Measurements from ENCODE around the gene EXOC6B. TPM values are rescaled to one million over a fixed set of nuclear protein-coding genes. Genes with fewer than 3 reads are reported as not detected.

EXOC6B gene
- total and polyA plus RNA-seq, 3 donors from 2014 or later, result 27.7 to 45.2 (median 31.7) TPM

GRCh38 chr2:72533765-72534164 is 292.1 kb downstream of the EXOC6B start:
- Histone ChIP-seq H3K9me3 (no peaks in the 10 kb centered on the region), H3K4me3 (no peak overlapping the region), H3K4me1 (no peaks in the 10 kb centered on the region), H3K27ac (no peak overlapping the region), H3K36me3 (ENCODE audit: low read depth, missing control alignments) (no peaks in the 10 kb centered on the region), H3K27me3 (no peaks in the 10 kb centered on the region)
- intact Hi-C loops (cut with DNase I; ENCODE audit: low total_unique reads), result no loop called here
- 87 to 94% methylated on average over 1 of the region's 1 CpG for WGBS, 2 donors
- no peak for DNase-seq
- TF ChIP-seq POLR2A (IDR thresholded peaks at IDR 0.05) (no peak), CTCF (IDR thresholded peaks at IDR 0.05) (no peak)

- no peaks in the 10 kb centered on the region for H3K27me3 ChIP-seq
- intact Hi-C loops (cut with DNase I; ENCODE audit: low total_unique reads), result no loop called here
- H3K4me3 ChIP-seq, result no peak overlapping the region
- no peak overlapping the region for H3K27ac ChIP-seq
- no peaks in the 10 kb centered on the region for H3K9me3 ChIP-seq
- H3K4me1 ChIP-seq, result no peaks in the 10 kb centered on the region
- no peak for DNase-seq
- H3K36me3 ChIP-seq (ENCODE audit: low read depth, missing control alignments), result no peaks in the 10 kb centered on the region
- no peak for TF ChIP-seq CTCF (IDR thresholded peaks at IDR 0.05)
- TF ChIP-seq POLR2A (IDR thresholded peaks at IDR 0.05), result no peak
- 79 to 86% methylated on average over 1 of the region's 1 CpG for WGBS, 2 donors
These were observed 298.4 kb downstream of the EXOC6B start for GRCh38 chr2:72527424-72527823.

- intact Hi-C loops (cut with DNase I; ENCODE audit: low total_unique reads), result no loop called here
- H3K27me3 ChIP-seq, result no peaks in the 10 kb centered on the region
- DNase-seq, result no peak
- no peaks in the 10 kb centered on the region for H3K36me3 ChIP-seq (ENCODE audit: low read depth, missing control alignments)
- TF ChIP-seq CTCF (IDR thresholded peaks at IDR 0.05) (no peak), POLR2A (IDR thresholded peaks at IDR 0.05) (no peak)
- no peak overlapping the region for H3K27ac ChIP-seq
- no peaks in the 10 kb centered on the region for H3K9me3 ChIP-seq
- 91 to 95% methylated on average over 1 of the region's 1 CpG for WGBS, 2 donors
- H3K4me1 ChIP-seq, result no peaks in the 10 kb centered on the region
- no peak overlapping the region for H3K4me3 ChIP-seq
These were observed 299.2 kb downstream of the EXOC6B start for GRCh38 chr2:72526623-72527022.

- Histone ChIP-seq H3K27ac (no peak overlapping the region), H3K9me3 (no peaks in the 10 kb centered on the region), H3K36me3 (ENCODE audit: low read depth, missing control alignments) (no peaks in the 10 kb centered on the region), H3K27me3 (no peaks in the 10 kb centered on the region), H3K4me3 (no peak overlapping the region), H3K4me1 (no peaks in the 10 kb centered on the region)
- TF ChIP-seq POLR2A (IDR thresholded peaks at IDR 0.05) (no peak), CTCF (IDR thresholded peaks at IDR 0.05) (no peak)
- intact Hi-C loops (cut with DNase I; ENCODE audit: low total_unique reads), result no loop called here
- DNase-seq, result no peak
- WGBS, 2 donors, result 79 to 83% methylated on average over 2 of the region's 2 CpGs
These were observed 301.8 kb downstream of the EXOC6B start for GRCh38 chr2:72524071-72524470.

GRCh38 chr2:72515696-72516095 is 310.1 kb downstream of the EXOC6B start:
- H3K4me3 ChIP-seq, result no peak overlapping the region
- no peak overlapping the region for H3K27ac ChIP-seq
- 84 to 85% methylated on average over 3 of the region's 3 CpGs for WGBS, 2 donors
- no peaks in the 10 kb centered on the region for H3K4me1 ChIP-seq
- intact Hi-C loops (cut with DNase I; ENCODE audit: low total_unique reads), result no loop called here
- H3K36me3 ChIP-seq (ENCODE audit: low read depth, missing control alignments), result no peaks in the 10 kb centered on the region
- no peak for TF ChIP-seq POLR2A (IDR thresholded peaks at IDR 0.05)
- DNase-seq, result no peak
- no peaks in the 10 kb centered on the region for H3K27me3 ChIP-seq
- no peaks in the 10 kb centered on the region for H3K9me3 ChIP-seq
